Kasumi-1 (cell line): ENCODE measurements around the gene MED16.

Experiments used
- DNase-seq, 2 experiments: peaks; one replicate each; lab custom pipeline; 2025; lab: John Stamatoyannopoulos, UW

MED16 gene

GRCh38 chr19:928471-929202 lies 35.6 kb upstream of the MED16 start:
- no peak for DNase-seq

GRCh38 chr19:927780-928401 lies 34.9 kb upstream of the MED16 start:
- no peak for DNase-seq

GRCh38 chr19:927351-927779 lies 34.4 kb upstream of the MED16 start:
- no peak for DNase-seq

GRCh38 chr19:926589-927350 lies 33.8 kb upstream of the MED16 start:
- peak; percentile 60 to 69 for DNase-seq

- DNase-seq = no peak
These were observed 33.3 kb upstream of the MED16 start for GRCh38 chr19:926323-926588.

- DNase-seq = peak; percentile 90 to 91
These were observed 32.7 kb upstream of the MED16 start, which contains the start of gene ARID3A for GRCh38 chr19:925526-926322. Gene ARID3A (plus strand): TSS chr19:926035. CDS start chr19:929529, 3,494 bp downstream.

- DNase-seq = peak; percentile 90 to 91
These were observed 32.1 kb upstream of the MED16 start for GRCh38 chr19:925087-925525.

GRCh38 chr19:924553-925086 lies 31.6 kb upstream of the MED16 start:
- DNase-seq = no peak

GRCh38 chr19:920051-920864 lies 27.3 kb upstream of the MED16 start:
- peak; percentile 39 to 56 for DNase-seq

- no peak for DNase-seq
These were observed 26.4 kb upstream of the MED16 start for GRCh38 chr19:919199-920050.

GRCh38 chr19:918481-919198 lies 25.7 kb upstream of the MED16 start:
- no peak for DNase-seq

GRCh38 chr19:918152-918437 lies 25.1 kb upstream of the MED16 start:
- no peak for DNase-seq

- DNase-seq = no peak
These were observed 24.6 kb upstream of the MED16 start, which contains the start of gene KISS1R for GRCh38 chr19:917323-918151. Gene KISS1R (plus strand): TSS chr19:917333. CDS start chr19:917503, 170 bp downstream.

GRCh38 chr19:916645-917322 lies 23.8 kb upstream of the MED16 start:
- no peak for DNase-seq

GRCh38 chr19:913080-913748 lies 20.2 kb upstream of the MED16 start, which contains the start of gene R3HDM4:
Gene R3HDM4 (minus strand): TSS chr19:913219. CDS start chr19:913157, 62 bp downstream.
- peak; percentile 28 to 44 for DNase-seq

GRCh38 chr19:912181-913079 lies 19.4 kb upstream of the MED16 start:
- DNase-seq = peak in 1 of 2 experiments; percentile 29
